ENCODE measurements around the gene MYLIP. TPM values are rescaled to one million over a fixed set of nuclear protein-coding genes. Genes with fewer than 3 reads are reported as not detected.

Gene MYLIP
- total RNA-seq, 4 donors from 2014 or later, result 33.5 to 61.8 (median 35.3) TPM

GRCh38 chr6:16153211-16153820, 24.4 kb downstream of the MYLIP start:
- no peak for TF ChIP-seq EP300 (IDR thresholded peaks at IDR 0.05)
- no peak for TF ChIP-seq CTCF (IDR thresholded peaks at IDR 0.05)
- DNase-seq (ENCODE audit: extremely low spot score), result no peak
- H3K27ac ChIP-seq (replicated peaks in 1 of 4), result no peak overlapping the region
- no peaks in the 10 kb centered on the region for H3K9me3 ChIP-seq
- intact Hi-C loops (cut with DNase I), result no loop called here
- no peak overlapping the region for H3K4me3 ChIP-seq
- no peaks in the 10 kb centered on the region for H3K27me3 ChIP-seq
- peaks cover 0 to 36% (median 9%) of the 10 kb centered on the region in 4 donors for H3K36me3 ChIP-seq
- peaks cover 0 to 17% (median 9%) of the 10 kb centered on the region in 4 donors for H3K4me1 ChIP-seq
- 90% methylated on average over 9 of the region's 9 CpGs for WGBS

GRCh38 chr6:16154904-16155303, 26.0 kb downstream of the MYLIP start:
- intact Hi-C loops (cut with DNase I), result no loop called here
- Histone ChIP-seq H3K9me3 (no peaks in the 10 kb centered on the region), H3K4me3 (no peak overlapping the region), H3K27me3 (no peaks in the 10 kb centered on the region), H3K4me1 (peaks cover 0 to 17% (median 9%) of the 10 kb centered on the region in 4 donors), H3K36me3 (peaks cover 0 to 23% (median 6%) of the 10 kb centered on the region in 4 donors), H3K27ac (replicated peaks in 1 of 4) (no peak overlapping the region)
- no peak for TF ChIP-seq POLR2AphosphoS5 (IDR thresholded peaks at IDR 0.05)
- no peak for DNase-seq (ENCODE audit: extremely low spot score)
- 73% methylated on average over 2 of the region's 2 CpGs for WGBS

- Histone ChIP-seq H3K4me3 (no peak overlapping the region), H3K27me3 (no peaks in the 10 kb centered on the region), H3K9me3 (no peaks in the 10 kb centered on the region), H3K4me1 (peaks cover 0 to 17% (median 9%) of the 10 kb centered on the region in 4 donors), H3K36me3 (peaks cover 0 to 4% (median 0%) of the 10 kb centered on the region in 4 donors), H3K27ac (replicated peaks in 1 of 4) (no peak overlapping the region)
- 50% methylated on average over 3 of the region's 3 CpGs for WGBS
- intact Hi-C loops (cut with DNase I), result no loop called here
- DNase-seq (ENCODE audit: extremely low spot score), result no peak
- TF ChIP-seq POLR2AphosphoS5 (IDR thresholded peaks at IDR 0.05), result no peak
- no peak for TF ChIP-seq POLR2A (IDR thresholded peaks at IDR 0.05; ENCODE audit: low read depth)
- TF ChIP-seq CTCF (IDR thresholded peaks at IDR 0.05), result no peak
- TF ChIP-seq EP300 (IDR thresholded peaks at IDR 0.05), result no peak
Observed at GRCh38 chr6:16157492-16157891, 28.6 kb downstream of the MYLIP start.

DNA sequence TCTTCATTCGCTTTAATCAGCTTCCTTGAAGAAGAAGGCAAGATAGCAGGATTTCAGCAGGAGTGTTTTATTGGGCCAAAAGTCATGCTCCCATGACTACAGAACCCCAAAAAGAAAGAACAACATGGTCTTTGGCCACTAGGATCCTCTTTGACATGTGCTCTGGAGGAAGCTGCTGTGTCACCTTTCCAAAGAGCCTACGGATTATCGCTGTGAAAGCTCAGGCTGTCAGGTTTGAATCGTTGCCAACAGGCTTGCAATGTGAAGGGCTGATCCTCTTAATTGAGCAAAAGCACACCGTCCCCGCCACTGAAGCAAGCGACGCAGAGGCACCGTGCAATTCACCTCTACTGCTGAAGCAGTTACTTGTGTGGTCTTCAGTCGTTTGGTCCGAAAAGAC, 29.0 kb downstream of the MYLIP start:
- no peaks in the 10 kb centered on the region for H3K9me3 ChIP-seq
- H3K36me3 ChIP-seq, result peaks cover 0 to 4% (median 0%) of the 10 kb centered on the region in 4 donors
- no peak for DNase-seq (ENCODE audit: extremely low spot score)
- peaks cover 0 to 17% (median 9%) of the 10 kb centered on the region in 4 donors for H3K4me1 ChIP-seq
- 42% methylated on average over 11 of the region's 11 CpGs for WGBS
- intact Hi-C loops (cut with DNase I), result no loop called here
- no peaks in the 10 kb centered on the region for H3K27me3 ChIP-seq
- H3K27ac ChIP-seq (replicated peaks in 1 of 4), result no peak overlapping the region
- no peak overlapping the region for H3K4me3 ChIP-seq
- TF ChIP-seq POLR2A (IDR thresholded peaks at IDR 0.05; ENCODE audit: low read depth) (no peak), CTCF (IDR thresholded peaks at IDR 0.05) (no peak), EP300 (IDR thresholded peaks at IDR 0.05) (no peak), POLR2AphosphoS5 (IDR thresholded peaks at IDR 0.05) (no peak)

GRCh38 chr6:16158943-16159557, 30.2 kb downstream of the MYLIP start:
- Histone ChIP-seq H3K4me1 (peaks cover 0 to 17% (median 9%) of the 10 kb centered on the region in 4 donors), H3K4me3 (no peak overlapping the region), H3K27ac (replicated peaks in 1 of 4) (no peak overlapping the region), H3K9me3 (no peaks in the 10 kb centered on the region), H3K27me3 (no peaks in the 10 kb centered on the region), H3K36me3 (peaks cover 0 to 4% (median 0%) of the 10 kb centered on the region in 4 donors)
- DNase-seq (ENCODE audit: extremely low spot score), result no peak
- WGBS, result 84% methylated on average over 7 of the region's 7 CpGs
- intact Hi-C loops (cut with DNase I), result no loop called here
- TF ChIP-seq CTCF (IDR thresholded peaks at IDR 0.05) (no peak), POLR2AphosphoS5 (IDR thresholded peaks at IDR 0.05) (no peak), POLR2A (IDR thresholded peaks at IDR 0.05; ENCODE audit: low read depth) (no peak), EP300 (IDR thresholded peaks at IDR 0.05) (no peak)
